HG03558 (cell line): ENCODE results near the gene CELA2A.
"Not testable (repeated sequence)": the region's sequence is repeated elsewhere in the genome, so short reads cannot be mapped to it uniquely, and the experiment has no call there.

ENCODE experiments used
- ATAC-seq: cut with Tn5 transposase; IDR thresholded peaks from one replicate; pipeline ENCODE4 v1.9.1; 2021; ENCODE audit warnings: moderate number of reproducible peaks; ENCODE audit not compliant: unreplicated experiment; ENCODE audit errors: extremely low read depth

CELA2A gene

DNA sequence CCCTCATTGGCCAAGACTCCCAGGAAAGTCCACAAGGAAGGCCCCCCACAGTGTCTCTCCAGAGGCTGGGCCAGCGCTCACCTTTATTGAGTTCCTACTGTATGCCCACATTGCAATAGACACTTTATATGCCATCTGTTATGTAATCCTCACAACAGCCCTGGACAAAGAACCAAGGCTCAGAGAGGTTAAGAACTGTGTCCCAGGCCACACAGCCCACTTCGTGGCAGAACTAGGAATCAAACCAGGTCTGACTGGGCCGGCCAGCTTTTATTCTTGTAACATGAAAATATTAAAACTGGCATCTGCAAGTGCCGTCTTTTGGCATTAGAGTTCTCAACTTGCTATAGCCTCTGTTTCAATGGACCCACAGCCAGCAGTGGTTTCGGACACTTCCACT is 13.8 kb upstream of the CELA2A start:
- no peak for ATAC-seq

- no peak for ATAC-seq
Observed at GRCh38 chr1:15443281-15443680, 13.3 kb upstream of the CELA2A start.

GRCh38 chr1:15444468-15445389 is 11.8 kb upstream of the CELA2A start:
- ATAC-seq = no peak

- ATAC-seq = no peak
Observed at GRCh38 chr1:15445390-15446122, 11.0 kb upstream of the CELA2A start.

GRCh38 chr1:15446212-15446611 is 10.3 kb upstream of the CELA2A start:
- no peak for ATAC-seq

GRCh38 chr1:15448877-15449462 is 7.6 kb upstream of the CELA2A start:
- no peak for ATAC-seq

- ATAC-seq = no peak
Observed at GRCh38 chr1:15449567-15449966, 7.0 kb upstream of the CELA2A start.

- no peak for ATAC-seq
Observed at GRCh38 chr1:15451014-15451722, 5.4 kb upstream of the CELA2A start.

DNA sequence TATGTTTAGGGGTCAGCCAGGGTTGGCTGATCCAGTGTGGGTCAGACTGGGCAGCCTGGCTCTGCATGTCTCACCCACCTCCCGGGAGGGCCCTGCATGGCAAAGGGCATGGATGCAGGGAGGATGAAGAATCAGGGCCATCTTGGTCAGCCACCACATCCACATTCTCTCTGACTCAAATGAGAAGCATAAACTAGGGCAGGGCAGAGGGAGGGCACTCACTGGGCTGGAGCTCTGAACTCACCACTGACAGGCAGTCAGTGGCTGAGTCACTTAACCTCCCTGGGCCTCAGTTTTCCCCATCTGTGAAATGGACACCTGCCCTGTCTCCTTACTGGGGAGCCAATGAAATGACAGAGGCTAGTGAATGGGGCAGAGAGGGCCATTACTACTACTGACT is 4.3 kb upstream of the CELA2A start:
- no peak for ATAC-seq

DNA sequence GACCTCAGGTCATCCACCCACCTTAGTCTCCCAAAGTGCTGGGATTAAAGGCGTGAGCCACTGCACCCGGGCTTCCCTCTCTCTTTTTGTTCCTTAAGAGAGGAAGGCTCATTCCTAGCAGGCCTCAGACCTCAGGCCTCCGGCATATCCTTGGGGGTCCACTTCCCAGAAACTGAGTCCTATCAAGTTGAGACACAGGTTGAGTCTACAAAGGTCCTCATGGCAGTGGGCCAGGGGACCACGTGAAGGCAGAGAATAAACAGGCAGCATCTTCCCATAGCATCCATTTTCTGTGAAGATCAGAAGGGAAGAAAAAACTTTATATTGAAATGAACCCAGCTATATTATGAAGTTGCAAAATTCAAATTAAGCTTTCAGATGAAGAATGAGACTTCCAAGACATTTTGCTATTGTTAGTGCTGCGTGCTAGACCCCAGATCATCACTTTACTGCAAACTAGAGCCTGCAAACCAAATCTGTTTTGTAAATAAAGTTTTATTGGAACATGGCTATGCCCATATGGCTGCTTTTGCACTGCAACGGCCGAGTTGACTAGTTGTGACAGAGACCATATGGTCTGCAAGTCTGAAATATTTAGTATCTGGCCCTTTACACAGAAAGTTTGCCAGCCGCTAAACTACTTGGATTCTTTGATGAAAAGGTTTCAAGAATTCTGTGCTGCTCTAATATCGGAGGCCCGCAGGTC is 3.5 kb upstream of the CELA2A start:
- ATAC-seq = no peak

GRCh38 chr1:15453734-15454133 is 2.8 kb upstream of the CELA2A start:
- ATAC-seq = no peak

DNA sequence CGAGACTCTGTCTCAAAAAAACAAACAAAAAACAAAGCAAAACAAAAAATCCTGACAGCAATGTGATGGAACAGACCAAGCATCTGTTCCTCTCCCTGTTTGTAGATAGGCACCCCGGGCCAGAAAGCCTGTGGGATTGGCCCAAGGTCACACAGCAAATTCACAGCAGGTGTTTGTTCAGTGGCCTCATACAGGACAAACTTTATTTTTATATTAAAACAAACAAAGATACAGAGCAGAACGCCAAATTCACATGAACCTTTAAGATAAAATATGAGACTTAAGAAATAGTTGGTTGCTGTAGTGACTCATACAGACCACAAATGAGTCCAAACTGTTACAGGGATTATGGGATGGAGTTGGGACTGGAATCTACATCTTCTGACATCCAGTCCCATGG is 2.3 kb upstream of the CELA2A start:
- no peak for ATAC-seq

DNA sequence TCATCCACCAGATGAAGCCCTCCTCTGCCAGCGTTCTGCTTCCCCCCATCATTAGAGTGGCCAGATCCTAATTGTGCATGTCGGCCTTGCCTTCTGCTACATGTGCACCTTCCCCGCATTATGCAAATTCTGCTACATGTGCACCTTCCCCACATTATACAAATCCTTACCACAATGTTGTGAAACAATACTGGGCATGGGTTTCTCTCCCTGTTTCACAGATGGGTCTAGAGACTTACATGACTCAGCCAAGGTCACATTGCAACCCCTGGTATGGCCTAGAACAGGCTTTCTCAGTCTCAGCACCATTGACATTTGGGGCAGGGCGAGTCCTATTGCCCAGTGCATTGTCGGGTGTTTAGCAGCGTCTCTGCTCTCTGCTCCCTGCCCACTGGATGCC is 1.0 kb upstream of the CELA2A start:
- no peak for ATAC-seq

DNA sequence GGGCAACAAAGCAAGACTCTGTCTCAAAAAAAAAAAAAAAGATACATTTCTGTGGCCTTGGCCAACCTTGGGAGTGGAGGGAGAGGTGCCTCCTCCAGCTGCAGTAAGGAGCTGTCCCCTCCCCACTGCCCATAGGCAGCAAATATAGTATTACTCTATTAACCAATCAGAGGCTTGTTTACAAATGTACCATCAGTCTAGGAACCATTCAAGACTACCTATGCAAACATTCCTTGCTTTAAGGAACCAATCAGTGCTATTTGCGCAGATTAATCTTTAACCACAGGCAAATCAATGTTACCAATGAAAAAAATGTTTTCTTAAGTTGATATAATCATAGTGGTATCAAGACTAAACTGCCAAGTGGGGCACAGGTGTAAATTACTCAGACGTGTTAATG is 1.1 kb downstream of the CELA2A start:
- no peak for ATAC-seq

- not testable (repeated sequence) for ATAC-seq
Observed at GRCh38 chr1:15458388-15458787, 1.9 kb downstream of the CELA2A start.

- ATAC-seq = no peak
Observed at GRCh38 chr1:15459771-15460707, 3.5 kb downstream of the CELA2A start.

DNA sequence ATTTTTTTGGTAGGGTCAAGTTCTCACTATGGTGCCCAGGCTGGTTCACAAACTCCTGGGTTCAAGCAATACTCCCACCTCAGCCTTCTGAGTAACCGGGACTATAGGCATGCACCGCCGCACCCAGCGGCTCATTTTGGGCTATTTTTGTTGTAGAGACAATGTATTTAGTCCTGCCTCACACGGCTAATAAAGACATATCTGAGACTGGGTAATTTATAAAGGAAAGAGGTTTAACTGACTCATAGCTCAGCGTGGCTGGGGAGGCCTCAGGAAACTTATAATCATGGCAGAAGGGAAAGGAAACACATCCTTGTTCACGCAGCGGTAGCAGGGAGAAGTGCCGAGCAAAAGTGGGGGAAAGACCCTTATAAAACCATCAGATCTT is 4.2 kb downstream of the CELA2A start:
- ATAC-seq = no peak

DNA sequence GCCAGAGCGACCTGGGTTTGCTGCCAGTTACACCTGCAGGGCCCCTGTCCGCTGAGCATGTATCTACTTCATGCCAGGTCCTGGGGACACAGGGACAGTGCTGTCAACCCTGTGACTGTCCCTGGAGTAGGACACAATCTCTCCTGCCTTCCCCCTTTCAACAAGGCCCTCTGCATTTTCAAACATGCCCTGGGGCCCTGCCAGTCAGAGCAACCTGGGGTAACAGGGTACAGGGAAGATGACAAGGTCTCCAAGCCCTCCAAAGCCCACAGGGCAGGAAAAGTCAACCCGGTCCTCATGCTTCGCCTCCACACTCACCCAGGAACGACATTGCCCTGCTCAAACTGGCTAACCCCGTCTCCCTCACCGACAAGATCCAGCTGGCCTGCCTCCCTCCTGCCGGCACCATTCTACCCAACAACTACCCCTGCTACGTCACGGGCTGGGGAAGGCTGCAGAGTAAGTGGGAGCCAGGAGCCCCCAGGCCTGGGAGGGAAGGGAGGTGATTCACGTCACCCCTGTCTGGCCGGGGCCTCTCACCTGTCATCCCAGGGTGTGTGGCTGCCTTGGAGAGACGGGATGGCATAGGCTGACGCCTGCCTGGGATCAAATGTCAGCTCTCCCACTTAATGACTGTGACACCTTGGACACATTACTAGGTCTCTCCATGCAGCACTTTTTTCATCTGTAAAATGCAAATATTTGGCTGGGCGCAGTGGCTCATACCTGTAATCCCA is 6.7 kb downstream of the CELA2A start:
- ATAC-seq = not testable (repeated sequence)
